ENCODE results near the gene ITGB8.

ITGB8 gene

DNA sequence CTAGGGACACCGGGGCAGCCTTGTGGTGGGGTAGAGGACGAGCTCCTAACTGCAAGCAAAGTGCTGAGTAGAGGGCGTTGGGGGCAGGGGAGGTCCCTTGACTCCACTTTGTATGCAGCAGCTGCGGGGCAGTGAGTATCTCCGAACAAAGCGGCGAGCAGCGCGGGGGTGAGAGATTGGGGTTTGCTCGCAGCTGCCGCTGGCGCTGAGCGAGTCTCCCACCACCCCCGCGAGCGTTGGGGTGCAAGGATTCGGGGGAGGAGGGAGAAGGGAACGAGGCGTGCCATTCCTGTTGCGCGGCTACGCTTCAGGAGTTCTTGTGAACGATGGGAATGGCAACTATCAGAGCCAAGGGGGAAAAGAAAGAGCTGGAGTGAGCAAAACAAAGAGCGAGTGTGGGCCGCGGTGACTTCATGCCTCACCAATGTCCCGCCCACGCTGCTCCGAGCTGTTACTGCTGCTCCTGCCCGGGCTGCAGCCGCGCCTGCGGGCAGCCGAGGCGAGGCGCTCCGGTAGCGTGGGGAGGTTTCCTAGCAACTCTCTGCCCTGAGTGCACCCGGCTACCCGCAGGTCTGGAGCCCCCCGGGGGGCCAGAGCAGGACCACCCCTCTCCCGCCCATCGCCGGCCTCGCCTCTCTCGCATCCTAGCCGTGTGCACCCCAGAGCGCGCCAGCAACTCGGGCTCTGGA, at the start of gene ITGB8:
TSS of gene ITGB8 (plus strand) at position 662 of the 689 bp plus-strand sequence. CDS start 907 bp downstream, outside the sequence.
- peak within 1 kb of the TSS; percentile 59 to 79 (median 62) for H3K9ac ChIP-seq (ENCODE audit: low read length in 5 of 5)
- H3K4me3 ChIP-seq (ENCODE audit: low read depth in 1 of 5, low read length in 5 of 5), result peak within 1 kb of the TSS; percentile 68 to 90 (median 86)
- H3K27ac ChIP-seq (ENCODE audit: low read depth, low read length), result peak within 1 kb of the TSS; percentile 60
- H3K9me3 ChIP-seq (ENCODE audit: control insufficient read depth in 5 of 5, low read length in 5 of 5), result no peaks in the 10 kb centered on the region
- no peaks in the 10 kb centered on the region for H3K36me3 ChIP-seq (ENCODE audit: control insufficient read depth in 5 of 5, insufficient read depth in 5 of 5, low read length in 5 of 5)
- peaks cover under 1 to 13% (median 6%) of the 10 kb centered on the region in 5 donors for H3K27me3 ChIP-seq (ENCODE audit: control insufficient read depth in 5 of 5, insufficient read depth in 4 of 5, low read length in 5 of 5)
- peaks cover 2 to 31% (median 28%) of the 10 kb centered on the region in 5 donors for H3K4me1 ChIP-seq (ENCODE audit: control insufficient read depth in 5 of 5, insufficient read depth in 5 of 5, low read length in 5 of 5)

DNA sequence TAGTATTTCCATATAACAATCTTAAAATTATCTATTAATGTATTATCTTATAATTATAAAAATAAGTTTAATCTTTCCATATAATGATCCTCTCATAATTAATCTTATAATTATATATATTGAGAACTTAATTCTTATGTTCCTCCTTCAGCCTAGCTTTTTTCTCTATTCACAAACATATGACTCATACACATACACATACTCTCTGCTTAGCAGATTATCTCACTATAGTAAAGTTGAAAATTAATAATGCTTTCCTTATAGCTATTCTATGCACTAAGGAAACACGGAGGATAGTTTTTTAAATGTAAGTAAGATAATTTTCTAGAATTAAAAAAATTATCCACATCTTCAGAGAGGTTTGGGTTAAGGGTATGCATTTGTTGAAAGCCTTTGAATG, 47.7 kb upstream of the ITGB8 start:
- Histone ChIP-seq H3K36me3 (ENCODE audit: control insufficient read depth in 5 of 5, insufficient read depth in 5 of 5, low read length in 5 of 5) (no peaks in the 10 kb centered on the region), H3K4me3 (ENCODE audit: low read depth in 1 of 5, low read length in 5 of 5) (no peak overlapping the region), H3K27me3 (ENCODE audit: control insufficient read depth in 5 of 5, insufficient read depth in 4 of 5, low read length in 5 of 5) (no peaks in the 10 kb centered on the region), H3K9ac (ENCODE audit: low read length in 5 of 5) (no peak overlapping the region), H3K27ac (ENCODE audit: low read depth, low read length) (no peak overlapping the region), H3K4me1 (ENCODE audit: control insufficient read depth in 5 of 5, insufficient read depth in 5 of 5, low read length in 5 of 5) (no peaks in the 10 kb centered on the region), H3K9me3 (ENCODE audit: control insufficient read depth in 5 of 5, low read length in 5 of 5) (no peaks in the 10 kb centered on the region)

DNA sequence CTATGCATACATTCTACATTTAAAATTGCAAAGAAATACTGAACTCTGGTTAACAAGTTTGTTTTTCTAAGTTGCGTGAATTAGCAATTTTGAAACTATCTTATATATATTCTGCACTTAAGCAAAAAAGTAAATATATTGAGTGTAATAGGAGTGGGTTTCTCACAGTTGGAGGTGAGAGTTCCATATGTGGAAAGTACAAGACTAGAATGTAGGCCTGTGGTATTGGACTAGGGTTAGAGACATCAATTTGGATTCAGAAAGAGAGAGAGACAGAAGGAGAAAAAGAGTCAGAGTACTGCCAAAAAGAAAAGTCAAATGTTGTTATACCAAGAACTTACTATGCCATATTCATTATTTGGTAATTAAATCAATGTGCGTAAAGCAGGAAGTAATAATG, 47.3 kb upstream of the ITGB8 start:
- H3K4me3 ChIP-seq (ENCODE audit: low read depth in 1 of 5, low read length in 5 of 5), result no peak overlapping the region
- H3K9ac ChIP-seq (ENCODE audit: low read length in 5 of 5), result no peak overlapping the region
- no peak overlapping the region for H3K27ac ChIP-seq (ENCODE audit: low read depth, low read length)
- no peaks in the 10 kb centered on the region for H3K4me1 ChIP-seq (ENCODE audit: control insufficient read depth in 5 of 5, insufficient read depth in 5 of 5, low read length in 5 of 5)
- H3K36me3 ChIP-seq (ENCODE audit: control insufficient read depth in 5 of 5, insufficient read depth in 5 of 5, low read length in 5 of 5), result no peaks in the 10 kb centered on the region
- no peaks in the 10 kb centered on the region for H3K27me3 ChIP-seq (ENCODE audit: control insufficient read depth in 5 of 5, insufficient read depth in 4 of 5, low read length in 5 of 5)
- H3K9me3 ChIP-seq (ENCODE audit: control insufficient read depth in 5 of 5, low read length in 5 of 5), result no peaks in the 10 kb centered on the region

DNA sequence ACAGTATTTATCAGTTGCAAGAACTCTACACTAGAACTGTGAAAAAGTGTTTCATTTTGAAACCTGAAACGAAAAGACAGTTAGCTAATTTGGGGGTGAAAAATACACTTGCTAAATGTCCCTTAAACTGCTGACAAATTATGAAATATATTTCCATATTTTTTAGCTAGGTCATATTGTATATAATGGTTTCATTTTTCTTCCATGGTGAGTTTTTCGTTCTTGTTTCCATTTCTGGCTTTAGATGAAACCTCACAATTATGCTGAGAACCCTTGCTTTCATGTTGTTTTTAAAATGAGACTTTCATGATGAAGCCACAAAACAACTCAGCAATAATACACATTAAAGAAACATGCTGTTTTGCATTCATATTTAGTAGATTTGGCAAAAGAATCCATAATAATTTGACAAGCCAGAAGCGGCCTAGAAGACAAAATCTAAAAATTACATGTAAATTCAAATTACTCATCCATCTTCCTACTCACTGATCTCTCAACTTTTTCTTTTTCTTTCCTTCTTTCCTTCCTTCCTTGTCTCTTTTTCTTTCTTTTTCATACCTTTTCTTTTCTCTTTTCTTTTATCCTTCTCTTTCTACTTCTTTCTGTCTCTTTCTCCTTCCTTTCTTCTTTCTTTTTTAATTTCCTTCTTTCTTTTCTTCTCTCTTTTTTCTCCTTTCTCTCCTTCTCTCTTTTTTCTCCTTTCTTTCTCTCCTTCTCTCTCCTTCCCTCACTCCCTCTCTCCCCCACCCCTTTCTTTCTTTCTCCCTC, 46.5 kb upstream of the ITGB8 start:
- Histone ChIP-seq H3K27ac (ENCODE audit: low read depth, low read length) (no peak overlapping the region), H3K4me3 (ENCODE audit: low read depth in 1 of 5, low read length in 5 of 5) (no peak overlapping the region), H3K36me3 (ENCODE audit: control insufficient read depth in 5 of 5, insufficient read depth in 5 of 5, low read length in 5 of 5) (no peaks in the 10 kb centered on the region), H3K9me3 (ENCODE audit: control insufficient read depth in 5 of 5, low read length in 5 of 5) (no peaks in the 10 kb centered on the region), H3K4me1 (ENCODE audit: control insufficient read depth in 5 of 5, insufficient read depth in 5 of 5, low read length in 5 of 5) (no peaks in the 10 kb centered on the region), H3K9ac (ENCODE audit: low read length in 5 of 5) (no peak overlapping the region), H3K27me3 (ENCODE audit: control insufficient read depth in 5 of 5, insufficient read depth in 4 of 5, low read length in 5 of 5) (no peaks in the 10 kb centered on the region)

DNA sequence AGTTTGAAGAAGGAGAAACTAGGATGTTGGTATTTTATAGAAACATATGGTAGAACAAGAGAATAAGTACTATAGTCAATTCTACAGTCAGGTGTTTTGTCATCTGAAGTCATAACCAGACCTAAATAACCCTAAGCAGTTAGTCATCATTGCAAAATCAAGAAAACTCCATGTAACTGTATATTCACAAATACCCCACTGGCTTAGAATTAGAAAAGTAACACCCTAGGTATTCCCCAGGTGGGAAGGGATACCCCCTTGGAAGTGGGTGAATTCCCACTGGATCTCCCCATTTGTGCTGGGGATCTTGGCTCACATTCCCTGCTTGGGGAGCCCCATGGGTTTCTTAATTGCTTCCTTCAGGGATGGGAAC, 45.9 kb upstream of the ITGB8 start:
- H3K9ac ChIP-seq (ENCODE audit: low read length in 5 of 5), result no peak overlapping the region
- H3K4me3 ChIP-seq (ENCODE audit: low read depth in 1 of 5, low read length in 5 of 5), result no peak overlapping the region
- no peaks in the 10 kb centered on the region for H3K27me3 ChIP-seq (ENCODE audit: control insufficient read depth in 5 of 5, insufficient read depth in 4 of 5, low read length in 5 of 5)
- no peaks in the 10 kb centered on the region for H3K36me3 ChIP-seq (ENCODE audit: control insufficient read depth in 5 of 5, insufficient read depth in 5 of 5, low read length in 5 of 5)
- no peaks in the 10 kb centered on the region for H3K9me3 ChIP-seq (ENCODE audit: control insufficient read depth in 5 of 5, low read length in 5 of 5)
- H3K27ac ChIP-seq (ENCODE audit: low read depth, low read length), result no peak overlapping the region
- H3K4me1 ChIP-seq (ENCODE audit: control insufficient read depth in 5 of 5, insufficient read depth in 5 of 5, low read length in 5 of 5), result no peaks in the 10 kb centered on the region

DNA sequence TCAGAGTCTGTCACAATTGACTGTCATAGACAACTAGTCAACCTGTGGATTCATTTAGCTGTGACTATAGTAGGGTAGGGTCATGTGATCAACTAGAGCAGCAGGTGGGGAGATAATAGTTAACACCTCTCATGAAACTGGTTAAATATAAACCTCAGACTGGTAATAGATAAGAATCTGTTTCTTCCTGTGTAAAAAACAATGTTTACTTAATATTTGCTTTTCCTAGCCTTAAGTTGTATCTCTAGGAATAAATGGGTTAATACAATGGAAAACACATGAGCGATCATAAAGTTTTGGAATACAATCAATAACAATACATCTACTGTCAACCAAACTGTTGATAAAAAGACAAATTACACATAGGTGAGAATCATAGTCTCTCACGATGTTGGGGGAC, 43.4 kb upstream of the ITGB8 start:
- H3K4me1 ChIP-seq (ENCODE audit: control insufficient read depth in 5 of 5, insufficient read depth in 5 of 5, low read length in 5 of 5), result no peaks in the 10 kb centered on the region
- no peaks in the 10 kb centered on the region for H3K27me3 ChIP-seq (ENCODE audit: control insufficient read depth in 5 of 5, insufficient read depth in 4 of 5, low read length in 5 of 5)
- no peak overlapping the region for H3K27ac ChIP-seq (ENCODE audit: low read depth, low read length)
- no peak overlapping the region for H3K4me3 ChIP-seq (ENCODE audit: low read depth in 1 of 5, low read length in 5 of 5)
- no peaks in the 10 kb centered on the region for H3K36me3 ChIP-seq (ENCODE audit: control insufficient read depth in 5 of 5, insufficient read depth in 5 of 5, low read length in 5 of 5)
- H3K9ac ChIP-seq (ENCODE audit: low read length in 5 of 5), result no peak overlapping the region
- H3K9me3 ChIP-seq (ENCODE audit: control insufficient read depth in 5 of 5, low read length in 5 of 5), result no peaks in the 10 kb centered on the region

DNA sequence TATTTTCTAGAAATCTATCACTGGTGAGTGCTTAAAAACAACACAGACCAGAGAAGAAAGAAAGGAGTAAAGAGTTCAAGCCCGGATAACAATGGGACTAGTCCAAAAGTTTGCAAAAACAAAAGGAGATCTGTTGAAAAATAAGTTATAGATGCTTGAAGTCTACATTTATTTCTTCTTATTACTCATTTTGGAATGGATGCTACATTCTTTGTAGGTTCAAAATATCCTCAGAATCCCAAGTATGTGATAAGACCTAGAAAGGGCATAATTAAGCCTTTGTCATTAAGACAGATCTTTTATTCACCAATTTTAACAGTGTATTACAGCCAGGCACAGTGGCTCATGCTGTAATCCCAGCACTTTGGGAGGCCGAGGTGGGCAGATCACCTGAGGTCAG, 42.7 kb upstream of the ITGB8 start:
- no peaks in the 10 kb centered on the region for H3K27me3 ChIP-seq (ENCODE audit: control insufficient read depth in 5 of 5, insufficient read depth in 4 of 5, low read length in 5 of 5)
- no peaks in the 10 kb centered on the region for H3K9me3 ChIP-seq (ENCODE audit: control insufficient read depth in 5 of 5, low read length in 5 of 5)
- no peaks in the 10 kb centered on the region for H3K4me1 ChIP-seq (ENCODE audit: control insufficient read depth in 5 of 5, insufficient read depth in 5 of 5, low read length in 5 of 5)
- H3K4me3 ChIP-seq (ENCODE audit: low read depth in 1 of 5, low read length in 5 of 5), result no peak overlapping the region
- no peak overlapping the region for H3K27ac ChIP-seq (ENCODE audit: low read depth, low read length)
- H3K9ac ChIP-seq (ENCODE audit: low read length in 5 of 5), result no peak overlapping the region
- no peaks in the 10 kb centered on the region for H3K36me3 ChIP-seq (ENCODE audit: control insufficient read depth in 5 of 5, insufficient read depth in 5 of 5, low read length in 5 of 5)

DNA sequence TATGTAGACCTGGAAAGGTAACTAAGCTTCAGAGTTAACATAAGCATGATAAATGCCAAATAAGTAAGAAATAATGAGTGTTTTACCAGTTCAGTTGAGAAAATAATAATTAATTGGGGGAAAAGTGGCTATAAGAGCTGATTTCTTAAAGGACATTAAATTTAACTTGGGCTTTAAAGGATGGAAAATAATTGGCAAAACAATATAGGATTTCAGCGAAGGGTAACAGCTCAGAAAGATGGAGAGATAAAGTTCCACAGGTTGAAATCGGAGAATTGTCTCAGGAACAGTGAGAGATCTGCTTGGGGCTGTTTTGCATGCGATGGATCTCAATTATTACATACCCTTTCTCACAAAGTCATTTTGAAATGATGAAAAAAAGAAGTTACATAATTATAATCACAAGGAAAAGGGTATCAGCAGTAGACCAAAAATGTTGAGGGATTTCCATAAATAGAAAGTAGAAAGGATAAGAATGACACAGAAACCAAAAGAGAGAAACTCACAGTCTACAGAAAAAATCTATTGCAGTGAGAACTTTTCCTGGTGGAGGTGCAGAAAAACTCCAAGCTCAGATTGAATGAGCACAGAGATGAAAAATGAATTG, 40.1 kb upstream of the ITGB8 start:
- Histone ChIP-seq H3K27ac (ENCODE audit: low read depth, low read length) (no peak overlapping the region), H3K27me3 (ENCODE audit: control insufficient read depth in 5 of 5, insufficient read depth in 4 of 5, low read length in 5 of 5) (no peaks in the 10 kb centered on the region), H3K9me3 (ENCODE audit: control insufficient read depth in 5 of 5, low read length in 5 of 5) (peaks cover 0 to 4% (median 0%) of the 10 kb centered on the region in 5 donors), H3K36me3 (ENCODE audit: control insufficient read depth in 5 of 5, insufficient read depth in 5 of 5, low read length in 5 of 5) (no peaks in the 10 kb centered on the region), H3K9ac (ENCODE audit: low read length in 5 of 5) (no peak overlapping the region), H3K4me3 (ENCODE audit: low read depth in 1 of 5, low read length in 5 of 5) (no peak overlapping the region), H3K4me1 (ENCODE audit: control insufficient read depth in 5 of 5, insufficient read depth in 5 of 5, low read length in 5 of 5) (no peaks in the 10 kb centered on the region)

DNA sequence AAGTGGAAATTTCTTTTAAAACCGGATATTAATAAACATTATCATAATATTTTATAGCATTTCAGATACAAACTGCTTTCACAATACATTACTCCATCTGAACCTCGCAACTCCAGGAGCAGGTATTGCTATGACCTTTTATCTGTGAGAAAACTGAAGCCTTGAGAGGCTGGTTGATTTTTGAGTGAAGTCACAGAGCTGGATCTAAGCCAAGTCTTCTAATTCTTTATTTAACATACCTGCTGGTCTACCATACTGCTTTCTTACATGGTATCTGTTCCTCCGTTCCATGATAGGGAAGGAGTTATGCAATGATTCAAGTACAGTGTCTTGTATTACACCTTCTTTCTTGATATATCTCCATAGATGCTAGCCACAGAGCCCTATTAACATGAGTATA, 37.4 kb upstream of the ITGB8 start:
- Histone ChIP-seq H3K9ac (ENCODE audit: low read length in 5 of 5) (no peak overlapping the region), H3K9me3 (ENCODE audit: control insufficient read depth in 5 of 5, low read length in 5 of 5) (peaks cover 0 to 4% (median 0%) of the 10 kb centered on the region in 5 donors), H3K27ac (ENCODE audit: low read depth, low read length) (no peak overlapping the region), H3K27me3 (ENCODE audit: control insufficient read depth in 5 of 5, insufficient read depth in 4 of 5, low read length in 5 of 5) (no peaks in the 10 kb centered on the region), H3K4me1 (ENCODE audit: control insufficient read depth in 5 of 5, insufficient read depth in 5 of 5, low read length in 5 of 5) (no peaks in the 10 kb centered on the region), H3K4me3 (ENCODE audit: low read depth in 1 of 5, low read length in 5 of 5) (no peak overlapping the region), H3K36me3 (ENCODE audit: control insufficient read depth in 5 of 5, insufficient read depth in 5 of 5, low read length in 5 of 5) (no peaks in the 10 kb centered on the region)

DNA sequence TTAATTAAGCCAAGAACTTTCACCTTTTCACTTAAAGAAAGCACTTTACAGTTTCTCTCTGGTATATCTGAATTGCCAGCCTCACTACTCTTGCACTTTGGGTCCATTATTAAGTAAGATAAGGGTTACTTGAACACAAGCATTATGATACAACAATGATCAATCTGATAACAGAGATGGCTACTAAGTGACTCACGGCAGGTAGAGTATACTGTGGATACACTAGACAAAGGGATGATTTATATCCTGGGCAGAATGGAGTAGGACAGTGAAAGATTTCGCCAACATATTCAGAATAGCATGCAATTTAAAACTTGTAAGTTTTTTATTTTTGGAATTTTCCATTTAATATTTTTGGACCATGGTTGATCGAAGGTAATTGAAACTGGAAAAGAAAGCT, 34.3 kb upstream of the ITGB8 start:
- no peak overlapping the region for H3K27ac ChIP-seq (ENCODE audit: low read depth, low read length)
- H3K4me1 ChIP-seq (ENCODE audit: control insufficient read depth in 5 of 5, insufficient read depth in 5 of 5, low read length in 5 of 5), result peaks cover 0 to 2% (median 0%) of the 10 kb centered on the region in 5 donors
- H3K36me3 ChIP-seq (ENCODE audit: control insufficient read depth in 5 of 5, insufficient read depth in 5 of 5, low read length in 5 of 5), result no peaks in the 10 kb centered on the region
- H3K9me3 ChIP-seq (ENCODE audit: control insufficient read depth in 5 of 5, low read length in 5 of 5), result peaks cover 0 to 4% (median 0%) of the 10 kb centered on the region in 5 donors
- H3K27me3 ChIP-seq (ENCODE audit: control insufficient read depth in 5 of 5, insufficient read depth in 4 of 5, low read length in 5 of 5), result no peaks in the 10 kb centered on the region
- H3K4me3 ChIP-seq (ENCODE audit: low read depth in 1 of 5, low read length in 5 of 5), result no peak overlapping the region
- no peak overlapping the region for H3K9ac ChIP-seq (ENCODE audit: low read length in 5 of 5)

Measured in subcutaneous abdominal adipose tissue (tissue), 5 donors.